Ramos (cell line): ENCODE measurements around the gene FDXACB1.

Experiments used
- in situ Hi-C: fragments of 300-500 bp; cut with MboI; formaldehyde crosslinking; loops from one replicate; pipeline ENCODE4 v1.14.3; 2022; ENCODE audit warnings: low sequenced_read_pairs; ENCODE audit not compliant: unreplicated experiment

Gene FDXACB1

GRCh38 chr11:111846636-111847035 lies 32.3 kb downstream of the FDXACB1 start:
- in situ Hi-C loops = no loop called here

GRCh38 chr11:111846063-111846462 lies 32.9 kb downstream of the FDXACB1 start:
- in situ Hi-C loops = no loop called here

GRCh38 chr11:111845276-111846028 lies 33.5 kb downstream of the FDXACB1 start:
- in situ Hi-C loops = no loop called here

GRCh38 chr11:111843661-111844060 lies 35.3 kb downstream of the FDXACB1 start:
- in situ Hi-C loops = loop anchor here (5.0 kb wide), 1 partner anchor 256 kb away; no protein-coding TSS in a partner anchor

- in situ Hi-C loops = loop anchor here (5.0 kb wide), 1 partner anchor 254 kb away; no protein-coding TSS in a partner anchor
Measured at GRCh38 chr11:111841370-111842053, 37.5 kb downstream of the FDXACB1 start.

GRCh38 chr11:111840143-111840542 lies 38.8 kb downstream of the FDXACB1 start:
- in situ Hi-C loops = loop anchor here (5.0 kb wide), 1 partner anchor 253 kb away; no protein-coding TSS in a partner anchor

- in situ Hi-C loops = no loop called here
Measured at GRCh38 chr11:111838054-111838453, 40.9 kb downstream of the FDXACB1 start.

- in situ Hi-C loops = no loop called here
Measured at GRCh38 chr11:111837366-111837891, 41.5 kb downstream of the FDXACB1 start.

- in situ Hi-C loops = no loop called here
Measured at GRCh38 chr11:111836721-111837120, 42.2 kb downstream of the FDXACB1 start.

- in situ Hi-C loops = no loop called here
Measured at GRCh38 chr11:111836162-111836561, 42.8 kb downstream of the FDXACB1 start.

- in situ Hi-C loops = no loop called here
Measured at GRCh38 chr11:111835665-111836064, 43.3 kb downstream of the FDXACB1 start.

GRCh38 chr11:111834432-111835163 lies 44.4 kb downstream of the FDXACB1 start:
- in situ Hi-C loops = no loop called here

GRCh38 chr11:111833524-111833923 lies 45.4 kb downstream of the FDXACB1 start:
- in situ Hi-C loops = no loop called here

GRCh38 chr11:111829185-111829968 lies 49.6 kb downstream of the FDXACB1 start:
- in situ Hi-C loops = no loop called here

- in situ Hi-C loops = no loop called here
Measured at GRCh38 chr11:111826322-111826950, 52.5 kb downstream of the FDXACB1 start.
